ENCODE data around the gene DRD1.
"Not testable (repeated sequence)": the region's sequence is repeated elsewhere in the genome, so short reads cannot be mapped to it uniquely, and the experiment has no call there.

DRD1 gene

DNA sequence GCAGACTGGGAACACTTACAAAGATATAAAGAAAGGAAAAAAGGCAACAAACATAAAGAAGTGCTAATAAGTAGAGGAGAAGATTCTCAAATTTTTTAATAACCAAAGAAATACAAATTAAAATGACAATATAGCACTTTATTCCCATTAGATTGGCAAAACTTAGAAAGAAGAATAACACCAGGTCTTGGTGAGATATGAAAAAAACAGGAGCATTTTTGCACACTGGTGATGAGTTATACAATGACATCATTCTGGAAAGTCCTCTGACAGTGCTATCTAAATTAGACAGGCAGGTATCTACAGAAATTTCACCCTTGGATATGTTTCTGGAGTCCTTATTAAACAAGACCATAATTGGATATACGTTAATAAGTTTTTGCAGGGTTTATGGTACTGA is 24.9 kb upstream of the DRD1 start:
- no peak for DNase-seq (ENCODE audit: low read depth in 2 of 2, low spot score in 1 of 2)

DNA sequence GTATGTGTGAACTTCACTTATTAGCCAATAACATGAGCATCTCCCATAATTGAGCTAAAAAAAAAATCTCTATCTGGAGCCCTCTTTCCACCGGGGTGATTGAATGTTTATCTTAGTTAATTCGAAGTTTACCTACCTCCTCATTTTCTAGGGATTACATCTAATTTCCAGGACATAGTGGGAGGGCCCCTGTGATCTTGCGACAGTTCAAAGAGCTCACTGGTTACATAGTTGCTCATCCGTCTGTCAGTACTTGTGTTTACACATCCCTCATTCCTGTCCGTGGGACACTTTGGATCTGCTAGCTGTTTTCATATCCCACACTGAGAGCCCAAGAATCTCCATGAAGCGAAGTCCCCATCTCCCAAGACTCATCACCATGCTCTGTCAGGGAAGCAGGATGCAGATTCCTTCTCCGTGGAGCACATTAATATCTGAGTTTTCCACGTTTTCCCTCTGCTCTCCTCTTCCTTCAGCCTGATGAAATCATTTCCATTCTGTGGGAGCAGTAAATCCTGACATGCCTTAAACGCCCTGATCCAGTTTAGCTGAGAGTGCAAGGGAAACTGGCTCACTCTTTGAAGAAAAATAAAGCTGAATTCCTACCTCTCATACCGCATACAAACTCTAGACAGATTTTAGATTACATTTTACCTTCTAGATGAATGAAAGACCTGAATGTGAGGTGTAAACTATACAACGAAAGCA is 24.2 kb upstream of the DRD1 start:
- DNase-seq (ENCODE audit: low read depth in 2 of 2, low spot score in 1 of 2), result no peak

DNA sequence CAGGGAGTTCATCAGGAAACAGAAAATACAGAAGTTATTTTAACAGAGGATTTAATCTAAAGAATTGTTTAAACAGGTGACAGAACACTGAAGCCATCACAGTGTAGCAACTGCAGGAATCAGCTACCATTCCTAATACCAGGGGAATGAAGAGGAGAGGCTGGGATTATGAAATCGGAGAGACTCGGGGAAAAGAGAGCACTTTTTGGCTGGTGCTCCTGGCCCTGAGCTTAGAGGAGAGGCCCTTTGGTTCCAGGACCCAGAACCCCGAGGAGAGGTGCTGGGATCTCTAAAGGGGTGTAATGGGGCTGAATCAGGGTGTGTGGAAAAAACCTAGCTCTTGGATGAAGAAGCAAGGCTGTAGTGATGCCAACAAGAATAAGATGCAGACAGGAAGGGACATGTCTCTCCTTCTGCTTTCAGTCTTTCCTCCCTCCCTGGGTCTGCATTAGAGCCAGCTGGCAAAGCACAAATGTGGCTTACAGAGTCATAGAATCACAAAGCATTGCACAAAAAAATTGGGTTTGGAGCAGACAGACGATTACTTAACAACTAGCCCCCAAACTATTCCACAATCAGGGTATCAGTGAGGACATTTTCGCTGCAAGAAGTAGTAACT is 22.8 kb upstream of the DRD1 start:
- DNase-seq (ENCODE audit: low read depth in 2 of 2, low spot score in 1 of 2), result no peak

- DNase-seq (ENCODE audit: low read depth in 2 of 2, low spot score in 1 of 2), result no peak
Measured at GRCh38 chr5:175465282-175465681, 21.3 kb upstream of the DRD1 start.

DNA sequence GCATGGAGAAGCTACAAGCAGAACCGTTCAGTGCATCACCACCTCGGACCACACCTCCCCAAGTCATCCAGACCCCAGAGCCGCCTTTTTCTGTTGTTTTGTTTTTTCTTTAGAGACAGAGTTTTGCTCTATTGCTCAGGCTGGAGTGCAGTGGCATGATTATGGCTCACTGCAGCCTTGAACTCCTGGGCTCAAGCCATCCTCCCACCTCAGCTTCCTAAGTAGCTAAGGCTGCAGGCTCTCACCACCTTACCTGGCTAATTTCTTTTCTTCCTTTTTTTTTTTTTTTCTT is 20.9 kb upstream of the DRD1 start:
- no peak for DNase-seq (ENCODE audit: low read depth in 2 of 2, low spot score in 1 of 2)

- peak; percentile 20 to 49 for DNase-seq (ENCODE audit: low read depth in 2 of 2, low spot score in 1 of 2)
Measured at GRCh38 chr5:175464074-175464941, 20.3 kb upstream of the DRD1 start.

- DNase-seq (ENCODE audit: low read depth in 2 of 2, low spot score in 1 of 2), result no peak
Measured at GRCh38 chr5:175463641-175464040, 19.7 kb upstream of the DRD1 start.

DNA sequence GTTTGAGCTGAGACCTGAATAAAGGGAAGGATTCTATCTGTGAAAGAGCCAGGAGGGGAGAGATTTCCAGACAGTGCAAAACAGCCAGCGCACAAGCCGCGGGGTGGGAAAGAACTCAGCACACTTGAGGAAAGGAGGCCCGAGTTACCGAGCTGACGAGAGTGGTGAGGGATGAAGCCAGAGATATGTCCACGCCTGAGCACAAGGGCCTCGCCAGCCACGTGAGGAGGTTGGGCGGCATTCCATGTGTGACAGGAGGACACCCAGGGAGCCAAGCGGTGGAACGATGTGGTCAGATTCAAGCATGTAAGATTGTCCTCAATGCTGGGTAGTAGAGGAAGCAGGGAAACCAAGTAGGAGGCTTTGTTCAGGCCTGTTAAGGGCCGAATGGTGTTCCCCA is 17.4 kb upstream of the DRD1 start:
- DNase-seq (ENCODE audit: low read depth in 2 of 2, low spot score in 1 of 2), result no peak

GRCh38 chr5:175460552-175460951 is 16.6 kb upstream of the DRD1 start:
- DNase-seq (ENCODE audit: low read depth in 2 of 2, low spot score in 1 of 2), result no peak

DNA sequence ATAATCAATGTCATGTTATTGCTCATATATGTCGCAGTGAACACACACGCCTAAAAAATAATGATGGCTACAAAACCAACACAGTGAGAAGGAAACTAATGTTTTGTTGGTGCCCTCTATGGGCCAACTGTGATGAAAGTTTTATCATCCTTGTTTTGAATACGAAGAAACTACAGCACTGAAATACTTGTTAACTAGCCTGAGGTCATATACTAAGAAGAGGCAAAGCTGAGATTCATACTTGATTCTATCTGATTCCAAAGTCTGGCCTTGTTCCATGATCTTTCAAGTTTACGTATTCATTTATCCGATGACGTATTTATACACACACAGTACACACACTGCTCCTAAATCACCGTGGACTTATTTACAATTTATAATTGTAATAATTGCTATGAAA is 16.1 kb upstream of the DRD1 start:
- DNase-seq (ENCODE audit: low read depth in 2 of 2, low spot score in 1 of 2), result no peak

- DNase-seq (ENCODE audit: low read depth in 2 of 2, low spot score in 1 of 2), result no peak
Measured at GRCh38 chr5:175457466-175457865, 13.5 kb upstream of the DRD1 start.

GRCh38 chr5:175456105-175456742 is 12.2 kb upstream of the DRD1 start:
- no peak for DNase-seq (ENCODE audit: low read depth in 2 of 2, low spot score in 1 of 2)

DNA sequence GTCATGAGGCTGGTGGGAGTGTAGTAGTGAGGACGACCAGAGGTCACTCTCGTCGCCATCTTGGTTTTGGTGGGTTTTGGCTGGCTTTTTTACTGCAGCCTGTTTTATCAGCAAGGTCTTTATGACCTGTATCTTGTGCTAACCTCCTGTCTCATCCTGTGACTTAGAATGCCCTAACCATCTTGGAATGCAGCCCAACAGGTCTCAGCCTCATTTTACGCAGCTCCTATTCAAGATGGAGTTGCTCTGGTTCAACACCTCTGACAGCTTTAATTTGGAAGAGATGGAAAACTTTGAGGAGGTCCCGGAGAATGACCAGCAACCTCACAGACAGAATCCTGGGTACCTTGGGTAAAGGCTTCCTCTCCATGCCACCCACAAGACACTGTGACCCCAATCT is 10.4 kb upstream of the DRD1 start:
- DNase-seq (ENCODE audit: low read depth in 2 of 2, low spot score in 1 of 2), result not testable (repeated sequence)

DNA sequence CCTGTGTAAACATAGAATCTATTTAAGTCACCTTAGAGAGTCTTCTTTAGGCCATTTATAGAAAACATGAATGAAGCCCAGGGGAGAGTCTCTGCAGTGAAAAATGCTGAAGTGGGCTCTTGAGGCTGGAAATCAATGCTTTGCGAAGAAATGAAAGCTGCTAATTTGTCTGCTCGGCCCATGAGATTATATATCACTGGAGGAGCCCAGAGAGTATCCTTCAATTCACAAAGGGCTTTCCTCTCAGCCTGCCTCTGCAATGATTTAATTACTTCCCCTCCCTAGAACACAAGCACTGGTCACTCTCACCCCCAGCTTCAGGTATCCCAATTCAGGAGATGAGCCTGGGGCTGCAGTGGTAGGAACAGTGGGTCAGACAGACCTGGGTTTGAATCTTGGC is 8.2 kb upstream of the DRD1 start:
- no peak for DNase-seq (ENCODE audit: low read depth in 2 of 2, low spot score in 1 of 2)

DNA sequence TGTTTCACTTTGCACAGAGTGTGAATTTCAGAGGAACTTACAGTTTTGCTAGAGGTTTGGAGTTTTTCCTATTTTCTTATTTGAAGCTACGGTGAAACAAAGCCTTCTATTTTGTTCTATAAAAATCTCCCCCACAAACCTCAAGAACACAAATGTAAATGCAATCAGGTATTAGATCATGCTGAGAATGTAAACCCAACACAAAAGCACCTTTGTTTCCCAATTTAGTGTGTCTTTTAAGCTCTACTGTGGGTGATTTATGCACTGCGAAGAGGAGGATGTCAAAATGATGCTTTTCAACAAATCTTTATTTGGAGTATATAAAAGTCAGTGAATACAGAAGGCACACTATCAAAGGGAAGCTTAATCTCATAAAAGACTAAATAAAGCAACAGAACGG is 4.3 kb upstream of the DRD1 start:
- DNase-seq (ENCODE audit: low read depth in 2 of 2, low spot score in 1 of 2), result no peak

DNA sequence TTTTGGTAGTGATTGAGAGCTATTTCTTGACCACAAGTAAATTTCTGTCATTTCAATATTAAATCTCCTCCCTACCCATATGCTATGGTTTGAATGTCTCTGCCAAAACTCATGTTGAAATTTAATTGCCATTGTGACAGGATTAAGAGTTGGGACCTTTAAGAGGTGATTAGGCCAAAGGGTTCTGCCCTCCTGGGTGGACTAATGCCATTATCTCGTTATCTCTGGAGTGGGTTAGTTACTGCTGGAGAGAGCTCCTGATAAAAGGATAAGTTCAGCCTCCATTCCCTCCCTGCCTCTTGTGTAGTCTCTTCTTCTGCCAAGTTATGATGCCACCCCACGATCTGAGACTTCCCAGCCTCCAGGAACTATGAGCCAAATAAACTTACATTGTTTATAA is 3.6 kb upstream of the DRD1 start:
- no peak for DNase-seq (ENCODE audit: low read depth in 2 of 2, low spot score in 1 of 2)

- not testable (repeated sequence) for DNase-seq (ENCODE audit: low read depth in 2 of 2, low spot score in 1 of 2)
Measured at GRCh38 chr5:175446378-175446777, 2.4 kb upstream of the DRD1 start.

DNA sequence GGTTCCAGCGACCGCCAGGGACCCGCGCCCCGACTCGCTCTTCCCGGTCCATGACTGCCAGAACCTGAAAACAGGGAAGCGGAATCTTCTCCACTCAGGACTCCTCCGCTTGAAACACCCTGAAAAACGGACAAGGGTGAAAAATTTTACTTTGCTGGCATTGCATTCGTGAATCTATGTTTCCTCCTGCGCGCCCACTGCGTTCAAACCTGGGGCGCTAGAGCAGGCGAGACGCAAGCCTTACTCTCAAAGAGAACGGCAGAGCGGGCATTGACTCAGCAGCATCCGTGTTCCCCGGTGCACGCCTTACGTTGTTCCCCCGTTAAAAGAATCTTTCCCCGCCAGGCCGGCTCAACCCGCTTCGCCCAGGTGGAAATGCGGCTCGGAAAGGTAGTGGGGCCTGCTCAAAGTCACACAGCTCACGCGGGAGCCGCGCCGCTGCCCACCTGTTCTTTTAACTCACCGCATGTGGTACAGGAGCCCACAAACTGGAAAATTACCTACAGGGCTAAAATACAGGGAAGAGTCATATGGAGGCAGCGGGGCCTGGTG is 999 bp upstream of the DRD1 start:
- DNase-seq (ENCODE audit: low read depth in 2 of 2, low spot score in 1 of 2), result no peak

DNA sequence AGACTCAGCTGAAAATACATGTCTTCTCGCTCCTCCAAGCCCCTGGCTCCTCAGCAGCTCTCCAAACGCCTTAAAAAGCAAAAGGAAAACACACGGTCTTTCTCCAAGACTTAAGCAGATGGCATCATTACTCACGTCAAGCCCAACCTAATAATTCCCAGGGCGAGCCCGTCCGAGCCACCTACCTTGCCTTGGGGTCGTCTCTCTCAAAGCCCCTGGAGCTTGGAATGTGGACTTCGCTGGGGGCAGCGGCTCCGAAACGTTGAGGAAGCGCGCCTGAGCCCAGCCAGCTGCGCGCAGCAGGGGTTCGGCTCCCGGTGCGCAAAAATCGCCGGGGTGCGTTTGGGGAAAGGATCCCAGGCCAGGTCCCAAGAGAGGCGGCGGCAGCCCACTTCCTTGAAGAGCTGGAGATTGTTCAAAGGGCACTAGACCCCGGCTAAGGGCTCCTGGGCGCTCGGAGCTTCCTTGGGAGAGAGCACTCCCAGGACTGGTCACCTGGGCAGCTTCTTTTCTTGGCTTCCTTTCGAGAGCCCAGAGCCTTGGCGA is 395 bp downstream of the DRD1 start:
- no peak for DNase-seq (ENCODE audit: low read depth in 2 of 2, low spot score in 1 of 2)

GRCh38 chr5:175438234-175438857 is 5.6 kb downstream of the DRD1 start:
- DNase-seq (ENCODE audit: low read depth in 2 of 2, low spot score in 1 of 2), result no peak

- no peak for DNase-seq (ENCODE audit: low read depth in 2 of 2, low spot score in 1 of 2)
Measured at GRCh38 chr5:175436359-175436758, 7.6 kb downstream of the DRD1 start.

All from stimulated activated CD8-positive, alpha-beta memory T cell treated with anti-CD3 and anti-CD28 coated beads, Interleukin-4, amount 100 ng/mL, for 4 hours (primary cell).